Islet of Langerhans (tissue), 1 donor: ENCODE data around the gene SIL1.
A peak's percentile ranks its signal among the peaks of the same experiment; 100 is the strongest.
"Not testable (repeated sequence)": the region's sequence is repeated elsewhere in the genome, so short reads cannot be mapped to it uniquely, and the experiment has no call there.

Experiments
- FAIRE-seq: peaks from one replicate; lab custom pipeline; 2011; peaks lifted over from hg19 to GRCh38; lab: Jason Lieb, UNC

The SIL1 gene

GRCh38 chr5:139019880-139020279 is 178.3 kb downstream of the SIL1 start:
- FAIRE-seq: no peak

DNA sequence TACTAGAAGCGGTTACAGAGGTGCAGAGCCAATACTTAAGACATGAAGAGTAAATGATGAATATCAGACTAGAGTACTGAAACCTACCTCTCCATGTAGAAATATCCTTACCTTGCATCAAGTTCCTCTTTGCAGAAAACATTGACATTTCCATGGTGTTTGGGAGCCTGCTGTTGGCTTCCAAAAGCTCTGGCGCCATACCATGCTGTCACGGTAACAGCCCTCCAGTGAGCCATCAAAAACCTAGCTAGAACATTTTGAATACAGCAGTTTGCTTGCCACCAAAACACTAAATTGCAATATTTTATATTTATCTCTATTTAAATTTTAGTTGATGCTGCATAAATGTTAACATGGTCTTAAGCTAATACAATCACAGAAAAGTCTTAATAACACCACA is 179.0 kb downstream of the SIL1 start:
- no peak for FAIRE-seq

DNA sequence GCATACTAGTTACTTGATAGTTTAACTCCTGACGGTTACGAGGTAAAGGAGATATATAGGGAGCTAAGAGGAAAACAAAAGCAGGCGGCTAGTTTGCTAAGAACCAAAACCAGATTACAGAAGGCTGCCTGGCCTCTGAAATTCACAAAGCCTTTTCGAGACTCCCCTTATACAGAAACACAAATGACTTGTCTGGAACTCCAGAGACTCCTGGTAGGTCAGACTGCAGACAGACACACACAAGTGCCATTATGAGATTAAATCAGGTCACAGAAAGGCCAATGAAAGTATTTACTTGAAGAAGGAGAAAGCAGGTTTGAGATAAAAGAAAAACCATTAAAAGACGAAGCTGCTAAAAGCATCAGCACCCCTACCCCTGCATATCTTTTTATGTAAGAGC is 180.5 kb downstream of the SIL1 start:
- no peak for FAIRE-seq

DNA sequence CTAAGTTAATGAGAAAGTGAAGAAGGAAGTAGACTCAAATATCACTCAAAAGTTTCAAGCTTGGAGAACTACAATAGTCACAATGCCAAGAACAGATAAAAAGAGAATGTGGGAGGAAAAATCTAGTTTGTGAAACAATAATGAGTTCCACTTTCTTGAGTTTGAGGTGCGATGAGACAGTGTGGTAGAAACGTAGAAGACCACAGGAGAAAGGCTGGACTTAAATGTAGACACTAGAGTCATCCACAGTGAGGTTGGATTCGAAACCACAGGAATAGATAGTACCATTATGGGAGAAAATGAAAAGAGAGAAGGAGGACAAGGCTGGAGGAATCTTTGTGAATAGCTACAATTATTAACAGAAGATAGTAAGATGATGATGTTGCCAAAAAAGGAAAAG is 182.0 kb downstream of the SIL1 start:
- FAIRE-seq: no peak

DNA sequence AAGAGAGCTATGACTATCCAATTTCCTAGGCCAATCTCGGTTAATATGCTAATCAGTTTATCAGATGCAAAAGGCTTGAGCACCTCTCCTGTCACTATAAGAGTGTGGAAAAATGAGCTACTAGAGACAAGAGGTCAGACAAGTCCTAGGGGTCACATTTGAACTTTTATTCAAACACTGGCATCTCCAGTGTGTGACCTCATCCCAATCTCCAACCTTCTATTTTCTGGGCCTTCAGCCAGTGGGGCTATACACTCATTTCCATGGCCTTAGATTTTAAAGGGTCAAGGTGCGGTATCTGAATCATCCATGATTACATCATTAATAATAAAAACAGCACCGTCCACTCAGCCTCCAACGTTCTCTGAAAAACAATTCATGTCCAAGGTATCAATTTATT is 183.4 kb downstream of the SIL1 start:
- FAIRE-seq: no peak

- FAIRE-seq: no peak
These were observed 186.0 kb downstream of the SIL1 start for GRCh38 chr5:139012176-139012575.

GRCh38 chr5:139011156-139011555 is 187.0 kb downstream of the SIL1 start:
- FAIRE-seq: not testable (repeated sequence)

- FAIRE-seq: no peak
These were observed 193.5 kb downstream of the SIL1 start for GRCh38 chr5:139004374-139005307.

GRCh38 chr5:138999674-139000073 is 198.5 kb downstream of the SIL1 start:
- no peak for FAIRE-seq

DNA sequence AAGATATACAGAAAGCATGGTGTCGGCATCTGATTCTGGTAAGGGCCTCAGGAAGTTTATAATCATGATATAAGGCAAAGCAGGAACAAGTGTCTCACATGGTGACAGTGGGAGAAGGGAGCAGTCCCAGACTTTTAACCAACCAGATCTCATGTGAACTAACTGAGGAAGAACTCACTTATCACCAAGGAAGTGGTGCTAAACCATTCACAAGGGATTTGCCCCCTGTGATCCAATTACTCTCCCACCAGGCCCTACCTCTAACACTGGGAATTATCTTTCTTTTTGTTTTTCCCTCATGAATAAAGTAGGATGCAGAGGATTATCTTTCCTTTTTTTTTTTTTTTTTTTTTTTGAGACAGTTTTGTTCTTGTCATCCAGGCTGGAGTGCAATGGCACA is 199.6 kb downstream of the SIL1 start:
- no peak for FAIRE-seq

DNA sequence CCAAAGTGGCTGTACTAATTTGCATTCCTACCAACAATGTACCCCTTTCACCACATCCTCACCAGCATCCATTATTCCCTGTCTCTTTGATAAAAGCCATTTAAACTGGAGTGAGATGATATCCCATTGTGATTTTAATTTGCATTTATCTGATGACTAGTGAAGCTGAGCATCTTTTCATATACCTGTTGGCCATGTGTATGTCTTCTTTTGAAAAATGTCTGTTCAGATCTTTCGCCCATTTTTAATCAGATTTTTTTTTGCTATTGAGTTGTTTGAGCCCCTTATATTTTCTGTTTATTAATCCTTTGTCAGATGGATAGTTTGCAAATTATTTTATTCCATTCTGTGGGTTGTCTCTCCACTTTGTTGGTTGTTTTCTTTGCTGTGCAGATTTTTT is 202.0 kb downstream of the SIL1 start:
- FAIRE-seq: no peak

DNA sequence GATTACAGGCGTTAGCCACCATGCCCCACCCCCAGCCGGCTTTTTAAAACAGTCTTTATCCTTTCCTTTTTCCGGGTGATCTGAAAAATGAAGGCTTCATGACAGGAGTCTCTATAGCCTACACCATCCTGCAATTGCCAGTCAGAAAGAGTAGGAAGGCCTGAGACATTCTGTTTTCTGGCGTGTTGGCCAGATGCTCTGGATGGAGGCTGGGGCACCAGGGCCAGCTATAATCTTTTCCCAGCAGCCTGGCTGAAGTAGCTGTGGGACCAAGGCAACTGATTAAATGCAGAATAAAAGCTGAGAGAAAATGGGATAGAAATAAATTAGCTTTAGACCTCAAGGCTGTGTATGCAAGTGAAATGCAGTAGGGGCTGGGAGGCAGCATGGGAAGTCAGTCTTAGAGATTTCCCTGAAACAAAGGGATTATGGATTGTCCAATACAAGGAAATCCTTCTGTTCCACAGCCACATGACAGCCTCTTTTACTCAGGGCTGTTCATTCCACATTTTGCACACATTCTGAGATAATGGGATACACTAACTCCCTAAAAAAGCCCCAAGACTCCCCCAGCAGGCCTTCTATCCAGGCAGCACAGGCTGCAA is 207.1 kb downstream of the SIL1 start:
- no peak for FAIRE-seq

DNA sequence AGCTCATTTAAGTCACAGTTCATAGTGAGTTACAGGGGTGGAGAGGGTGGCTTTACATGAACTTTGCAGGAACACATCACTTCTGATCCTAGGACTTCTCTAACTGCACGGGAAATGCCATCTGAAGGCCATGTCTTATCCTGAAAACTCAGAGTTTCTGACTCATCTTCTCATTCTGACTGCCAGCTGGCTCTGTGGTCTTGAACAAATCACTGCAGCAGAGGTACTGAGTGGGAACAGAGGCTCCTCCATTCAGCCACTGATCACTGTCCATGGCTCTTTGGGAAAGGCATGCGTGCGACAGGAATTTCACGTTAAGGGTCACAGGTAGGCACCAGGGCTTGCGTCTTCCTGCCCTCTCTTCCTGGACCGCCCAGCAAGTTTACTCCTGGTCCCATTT is 208.4 kb downstream of the SIL1 start:
- no peak for FAIRE-seq

DNA sequence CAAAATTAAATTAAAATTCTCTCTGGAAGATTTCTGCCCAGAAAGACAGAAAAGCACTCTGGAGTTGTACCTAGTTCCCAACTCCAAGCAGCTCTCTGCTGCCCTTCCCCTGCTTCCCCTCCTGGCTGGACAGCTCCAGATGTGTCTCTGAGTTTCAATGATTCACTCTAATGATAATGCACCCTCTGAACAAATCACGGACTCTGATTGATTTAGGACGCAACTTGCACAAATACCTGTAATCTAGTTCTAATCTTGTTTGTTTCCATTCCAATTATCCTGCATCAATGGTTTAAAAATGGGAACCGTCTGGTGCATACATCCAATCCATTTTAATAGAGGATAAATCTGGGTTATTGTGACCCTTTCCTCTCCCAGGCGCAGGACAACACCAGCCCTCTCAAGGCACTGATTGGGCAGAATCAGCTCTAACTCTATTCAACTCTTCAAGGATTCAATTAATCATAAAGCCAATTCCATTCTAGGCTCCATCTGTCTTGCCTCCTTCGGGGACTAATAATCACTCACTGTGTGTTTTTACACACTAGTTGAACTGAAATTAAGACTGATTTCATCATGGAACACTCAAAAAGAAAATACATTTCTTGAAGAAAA is 211.9 kb downstream of the SIL1 start:
- FAIRE-seq: peak; percentile 17

DNA sequence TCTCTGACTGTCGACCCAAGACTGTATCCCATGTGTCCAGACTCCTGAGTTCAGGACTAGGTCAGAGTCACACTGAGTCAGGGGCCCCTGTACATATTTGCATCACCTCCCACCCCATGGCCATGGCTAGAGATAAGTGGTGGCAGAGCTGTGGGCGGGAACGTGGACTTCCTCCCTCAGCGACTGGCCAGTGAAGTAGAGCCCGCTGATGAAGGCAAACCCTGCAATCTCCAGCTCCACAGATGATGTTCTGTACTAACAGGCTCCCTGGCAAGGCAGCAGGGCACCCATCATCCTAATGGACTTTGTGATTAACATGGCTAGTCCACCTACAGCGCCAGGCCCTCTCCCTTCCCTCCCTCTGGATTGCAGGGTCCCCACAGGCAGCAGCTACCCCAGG is 212.5 kb downstream of the SIL1 start:
- FAIRE-seq: no peak

- FAIRE-seq: no peak
These were observed 212.9 kb downstream of the SIL1 start for GRCh38 chr5:138985256-138985655.

DNA sequence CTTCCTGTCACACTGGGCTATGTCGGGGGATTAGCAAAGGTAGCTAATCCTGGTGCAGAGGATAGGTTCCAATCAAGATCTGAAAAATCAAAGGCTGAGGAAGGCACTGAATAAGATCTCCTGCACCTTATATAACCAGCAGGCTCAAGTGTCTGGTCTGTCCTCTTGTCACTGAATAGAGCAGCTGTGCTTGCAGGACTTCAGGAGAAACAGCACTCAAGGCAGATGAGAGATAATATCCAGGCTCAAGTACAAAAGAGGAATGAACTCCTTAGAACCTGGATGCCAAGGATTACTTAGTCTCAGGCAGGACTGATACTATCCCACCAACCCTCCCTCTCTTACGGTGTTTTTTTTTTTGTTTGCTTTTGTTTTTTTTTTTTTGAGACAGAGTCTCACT is 214.2 kb downstream of the SIL1 start:
- FAIRE-seq: no peak

GRCh38 chr5:138981586-138981985 is 216.6 kb downstream of the SIL1 start:
- no peak for FAIRE-seq

GRCh38 chr5:138981131-138981530 is 217.0 kb downstream of the SIL1 start:
- FAIRE-seq: no peak

DNA sequence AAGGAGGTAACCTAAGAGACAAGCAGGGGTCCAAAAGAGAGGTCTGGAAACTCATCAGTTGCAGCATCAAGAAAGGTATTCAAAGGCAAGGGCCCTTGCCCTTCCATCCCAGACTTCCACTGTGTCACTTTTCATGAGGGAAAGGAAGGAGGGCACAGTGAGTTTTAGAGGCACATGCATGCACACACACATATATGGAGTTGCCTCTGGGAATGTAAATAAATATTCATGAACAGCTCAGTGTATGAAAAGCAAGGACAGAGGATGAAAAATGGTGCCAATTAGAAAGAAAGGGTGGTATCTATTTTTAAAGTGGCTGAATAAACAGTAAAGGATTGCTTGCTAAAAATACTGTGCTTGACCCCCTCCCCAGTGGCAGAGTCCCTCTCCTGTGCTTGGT is 217.7 kb downstream of the SIL1 start:
- no peak for FAIRE-seq

DNA sequence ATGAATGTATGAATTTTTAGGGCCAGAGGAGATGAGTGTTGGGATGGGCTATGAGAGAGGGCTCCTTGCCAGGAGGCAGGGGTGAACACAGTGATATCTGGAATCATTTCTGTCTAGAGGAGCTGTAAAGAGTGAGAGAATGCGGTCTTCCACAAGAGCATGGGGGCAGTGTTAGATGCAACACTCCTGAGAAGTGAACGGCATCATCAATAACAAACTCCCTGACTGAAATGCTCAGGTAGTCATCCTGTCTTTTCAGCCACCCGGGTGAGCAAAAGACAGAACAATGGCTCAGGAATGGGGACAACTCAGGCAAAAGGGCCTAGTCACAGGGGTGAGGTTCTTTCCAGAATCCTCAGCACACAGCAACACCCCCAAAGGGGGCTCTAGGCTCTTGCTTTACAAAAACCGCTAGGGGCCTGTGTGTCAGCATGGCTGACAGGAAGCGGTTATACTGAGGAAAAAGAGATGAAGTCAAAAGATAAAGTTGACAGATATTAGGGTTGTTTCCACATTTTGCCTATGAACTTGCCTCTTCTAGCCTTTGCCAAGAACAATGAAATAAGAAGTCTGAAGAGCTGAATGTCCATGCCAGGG is 218.4 kb downstream of the SIL1 start:
- no peak for FAIRE-seq

DNA sequence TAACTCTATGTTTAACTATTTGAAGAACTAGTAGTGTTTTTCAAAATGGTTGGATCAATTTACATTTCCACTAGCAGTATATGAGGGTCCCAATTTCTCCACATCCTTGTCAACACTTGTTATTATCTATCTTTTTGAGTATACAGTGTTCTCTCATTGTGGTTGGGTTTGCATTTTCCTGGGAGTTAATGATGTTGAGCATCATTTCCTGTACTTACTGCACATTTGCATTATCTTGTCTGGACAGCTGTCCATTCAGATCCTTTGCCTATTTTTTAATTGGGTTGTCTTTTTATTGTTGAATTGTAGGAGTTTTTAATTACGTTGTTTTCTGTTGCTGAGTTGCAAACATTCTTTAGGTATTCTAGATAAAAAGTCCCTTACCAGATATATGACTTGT is 219.6 kb downstream of the SIL1 start:
- FAIRE-seq: no peak

DNA sequence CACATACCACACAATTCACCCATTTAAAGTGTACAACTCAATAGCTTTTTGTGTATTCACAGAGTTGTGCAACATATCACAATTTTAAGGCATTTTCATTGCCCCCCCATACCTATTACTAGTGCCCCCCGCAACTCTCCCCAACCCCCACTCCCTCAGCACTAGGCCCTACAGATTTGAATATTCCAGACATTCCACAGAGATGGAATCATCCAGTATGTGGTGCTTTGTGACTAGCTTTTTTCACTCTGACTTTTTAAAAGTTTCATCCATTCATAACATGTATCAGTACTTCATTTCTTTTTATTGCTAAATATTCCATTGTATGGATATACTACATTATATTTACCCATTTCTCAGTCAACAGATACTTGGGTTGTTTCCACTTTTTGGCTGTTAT is 220.1 kb downstream of the SIL1 start:
- FAIRE-seq: no peak
